GM12874 (cell line): Measurements from ENCODE around the gene LLGL2.

ENCODE experiments used
- CTCF ChIP-seq: IDR thresholded peaks from 2 replicates; pipeline ENCODE4 v1.5.1; 2011; ENCODE audit warnings: low read depth, mild to moderate bottlenecking, control low read depth, low read length, moderate library complexity; ENCODE audit not compliant: insufficient read depth

Gene LLGL2

GRCh38 chr17:75524269-75524969 lies 1.1 kb upstream of the LLGL2 start:
- TF ChIP-seq CTCF = no peak

GRCh38 chr17:75525806-75526554 lies 483 bp downstream of the LLGL2 start:
- no peak for TF ChIP-seq CTCF

- no peak for TF ChIP-seq CTCF
These were observed 1.2 kb downstream of the LLGL2 start for GRCh38 chr17:75526555-75527270.

GRCh38 chr17:75530837-75531720 lies 5.6 kb downstream of the LLGL2 start:
- no peak for TF ChIP-seq CTCF

GRCh38 chr17:75531721-75532072 lies 6.2 kb downstream of the LLGL2 start:
- no peak for TF ChIP-seq CTCF

GRCh38 chr17:75535119-75535537 lies 9.6 kb downstream of the LLGL2 start:
- TF ChIP-seq CTCF = no peak

GRCh38 chr17:75535871-75536270 lies 10.4 kb downstream of the LLGL2 start:
- TF ChIP-seq CTCF = no peak
